IMR-90 (cell line): Measurements from ENCODE around the gene SF3B2. TPM values are rescaled to one million over a fixed set of nuclear protein-coding genes. Genes with fewer than 3 reads are reported as not detected.

Source experiments
- ATAC-seq: fragments of 200-7000 bp; cut with Tn5 transposase; 2 replicates; pipeline ENCODE4 v1.9.1; 2020; ENCODE audit warnings: low read depth, mild to moderate bottlenecking, moderate library complexity
- BruUV-seq: library from RNA; stranded (reverse); fragments of 400-500 nt; replicated peaks from 2 replicates; lab custom pipeline; 2021; lab: Mats Ljungman, UMichigan
- CTCF ChIA-PET: fragments of 300-600 bp; formaldehyde crosslinking; extraction: SDS; loops from one replicate; lab custom pipeline; 2021; ENCODE audit warnings: antibody characterized with exemption; lab: Yijun Ruan, JAX
- POLR2A ChIA-PET: fragments of 300-600 bp; sonication (Branson Sonifier 250); formaldehyde crosslinking; loops from one replicate; lab custom pipeline; 2022; ENCODE audit warnings: antibody characterized with exemption; ENCODE audit not compliant: unreplicated experiment; lab: Charles Lee
- DNase-seq: peaks from one replicate; pipeline ENCODE4 v3.0.0; 2013
- H2AFZ ChIP-seq: replicated peaks from 2 replicates; pipeline ENCODE3; 2013; ENCODE audit warnings: low read length, mild to moderate bottlenecking; ENCODE audit not compliant: poor library complexity
- H2AK5ac ChIP-seq: 2 replicates; pipeline ENCODE4 v1.6.1; 2013; ENCODE audit warnings: low read depth, low read length, inconsistent platforms
- H2AK9ac ChIP-seq: replicated peaks from 2 replicates; pipeline ENCODE3; 2013; ENCODE audit warnings: mild to moderate bottlenecking, low read depth, low read length, moderate library complexity; ENCODE audit not compliant: poor library complexity
- H2BK120ac ChIP-seq: 2 replicates; pipeline ENCODE4 v1.6.1; 2013; ENCODE audit warnings: low read depth, low read length, inconsistent platforms
- H2BK15ac ChIP-seq: 3 replicates; pipeline ENCODE4 v1.6.1; 2013; ENCODE audit warnings: low read depth, low read length, inconsistent platforms
- H2BK20ac ChIP-seq: 2 replicates; pipeline ENCODE4 v1.6.1; 2013; ENCODE audit warnings: low read depth, mild to moderate bottlenecking, inconsistent platforms, low read length, moderate library complexity
- H2BK5ac ChIP-seq: 2 replicates; pipeline ENCODE4 v1.6.1; 2013; ENCODE audit warnings: mild to moderate bottlenecking, low read depth, low read length, inconsistent platforms; ENCODE audit not compliant: poor library complexity, severe bottlenecking
- H3K14ac ChIP-seq: replicated peaks from 2 replicates; pipeline ENCODE4 v1.6.1; 2013; ENCODE audit warnings: low read depth, low read length, inconsistent platforms
- H3K18ac ChIP-seq: 2 replicates; pipeline ENCODE4 v1.6.1; 2013; ENCODE audit warnings: low read depth, low read length, control low read depth
- H3K23ac ChIP-seq: 2 replicates; pipeline ENCODE4 v1.6.1; 2013; ENCODE audit warnings: low read depth, low read length, inconsistent platforms
- H3K27ac ChIP-seq: 2 replicates; pipeline ENCODE4 v1.5.1; 2013; ENCODE audit warnings: mild to moderate bottlenecking, control low read depth, low read length; ENCODE audit not compliant: insufficient read depth
- H3K27me3 ChIP-seq: 2 replicates; pipeline ENCODE4 v1.6.1; 2013; ENCODE audit warnings: low read length; ENCODE audit not compliant: control insufficient read depth, insufficient read depth
- H3K36me3 ChIP-seq: 2 replicates; pipeline ENCODE4 v1.6.1; 2013; ENCODE audit warnings: low read length, mixed read lengths; ENCODE audit not compliant: control insufficient read depth, insufficient read depth
- H3K4ac ChIP-seq: 2 replicates; pipeline ENCODE4 v1.6.1; 2013; ENCODE audit warnings: low read depth, low read length, inconsistent platforms
- H3K4me1 ChIP-seq: 2 replicates; pipeline ENCODE4 v1.6.1; 2013; ENCODE audit warnings: low read length, mixed read lengths; ENCODE audit not compliant: control insufficient read depth, insufficient read depth
- H3K4me2 ChIP-seq: 2 replicates; pipeline ENCODE4 v1.6.1; 2013; ENCODE audit warnings: low read depth, mild to moderate bottlenecking, control low read depth, low read length, moderate library complexity
- H3K4me3 ChIP-seq: 2 replicates; pipeline ENCODE4 v1.5.1; 2013; ENCODE audit warnings: low read depth, mild to moderate bottlenecking, control low read depth, low read length, moderate library complexity; ENCODE audit not compliant: insufficient read depth
- H3K56ac ChIP-seq: 2 replicates; pipeline ENCODE4 v1.6.1; 2013; ENCODE audit warnings: low read length, inconsistent platforms; ENCODE audit not compliant: insufficient read depth; ENCODE audit errors: extremely low read depth
- H3K79me1 ChIP-seq, 2 experiments: 2 replicates each; pipeline ENCODE4 v1.6.1; 2013; ENCODE audit warnings: low read length in 2 of 2, inconsistent platforms in 1 of 2, low read depth in 1 of 2
- H3K9ac ChIP-seq: 2 replicates; pipeline ENCODE4 v1.6.1; 2013; ENCODE audit warnings: low read depth, low read length, control low read depth
- H3K9me1 ChIP-seq: 2 replicates; pipeline ENCODE4 v1.6.1; 2013; ENCODE audit warnings: low read length, inconsistent platforms; ENCODE audit not compliant: insufficient read depth
- H3K9me3 ChIP-seq: 2 replicates; pipeline ENCODE4 v1.6.1; 2013; ENCODE audit warnings: low read length; ENCODE audit not compliant: control insufficient read depth, insufficient read depth
- H4K20me1 ChIP-seq: 2 replicates; pipeline ENCODE4 v1.6.1; 2013; ENCODE audit warnings: low read length, inconsistent platforms; ENCODE audit not compliant: insufficient read depth
- H4K5ac ChIP-seq: 2 replicates; pipeline ENCODE4 v1.6.1; 2013; ENCODE audit warnings: mild to moderate bottlenecking, low read depth, low read length, control low read depth
- H4K8ac ChIP-seq, 2 experiments: 2 replicates each; pipeline ENCODE4 v1.6.1; 2013; ENCODE audit warnings: low read depth in 2 of 2, low read length in 2 of 2, control low read depth in 1 of 2, inconsistent platforms in 1 of 2
- H4K91ac ChIP-seq: 2 replicates; pipeline ENCODE4 v1.6.1; 2013; ENCODE audit warnings: low read depth, low read length, inconsistent platforms; ENCODE audit not compliant: insufficient read depth
- FOS ChIP-seq: fragments of 150-350 bp; IDR thresholded peaks from 2 replicates; pipeline ENCODE4 v1.6.1; 2016; ENCODE audit warnings: low read depth, low read length
- MAZ ChIP-seq: IDR thresholded peaks from 2 replicates; pipeline ENCODE4 v1.6.1; 2012; ENCODE audit warnings: low read depth, mild to moderate bottlenecking, low read length, improper control_type of control experiment, moderate library complexity, borderline replicate concordance
- MXI1 ChIP-seq: IDR thresholded peaks from 2 replicates; pipeline ENCODE4 v1.6.1; 2012; ENCODE audit warnings: low read depth, mild to moderate bottlenecking, low read length, moderate library complexity, borderline replicate concordance
- NFE2L2 ChIP-seq: fragments of 150-350 bp; IDR thresholded peaks from 2 replicates; pipeline ENCODE4 v1.6.1; 2016; ENCODE audit warnings: low read depth, mild to moderate bottlenecking, low read length
- POLR2A ChIP-seq: IDR thresholded peaks from 2 replicates; pipeline ENCODE4 v1.6.1; 2012; ENCODE audit warnings: mild to moderate bottlenecking, low read depth, low read length
- RAD21 ChIP-seq: IDR thresholded peaks from 2 replicates; pipeline ENCODE4 v1.6.1; 2012; ENCODE audit warnings: low read length, improper control_type of control experiment
- RFX5 ChIP-seq: IDR thresholded peaks from 2 replicates; pipeline ENCODE4 v1.8.0; 2012; ENCODE audit warnings: low read depth, mild to moderate bottlenecking, low read length, moderate library complexity
- SMC3 ChIP-seq: fragments of 150-350 bp; IDR thresholded peaks from 2 replicates; pipeline ENCODE4 v1.6.1; 2016; ENCODE audit warnings: low read depth, mild to moderate bottlenecking, antibody characterized with exemption, low read length, moderate library complexity
- WGBS, 2 experiments: methylation state at CpG; one replicate each; pipeline versions ENCODE4 v1.1.5 to v1.1.7; 2013; ENCODE audit warnings: missing lambda C conversion rate in 2 of 2; ENCODE audit not compliant: insufficient read length in 1 of 2; ENCODE audit errors: extremely low coverage in 2 of 2; 5-methylcytosine and 5-hydroxymethylcytosine counted together
- dilution Hi-C: fragments of 300-500 bp; cut with HindIII; formaldehyde crosslinking; loops from one replicate; pipeline ENCODE4 v1.14.3; 2018; ENCODE audit warnings: low sequenced_read_pairs; ENCODE audit not compliant: unreplicated experiment
- in situ Hi-C: fragments of 300-500 bp; cut with MboI; formaldehyde crosslinking; loops from 3 replicates; pipeline ENCODE4 v1.14.3; 2019; ENCODE audit warnings: low sequenced_read_pairs, inconsistent platforms, mixed read lengths
- intact Hi-C: fragments of 100-400 bp; cut with micrococcal nuclease; formaldehyde crosslinking; loops from 2 replicates; pipeline ENCODE4 v1.10.0; 2022
- polyA plus RNA-seq, 3 experiments: library from polyadenylated mRNA; depleted of rRNA; stranded (reverse); fragments of >200 nt; gene quantifications; 2 replicates each; pipeline ENCODE4 v1.2.3, GENCODE V29; 2012; ENCODE audit warnings: low replicate concordance in 1 of 3
- total RNA-seq: library from RNA; depleted of rRNA; stranded (reverse); fragments of >200 nt; gene quantifications from 2 replicates; pipeline ENCODE4 v1.2.3, GENCODE V29; 2012

The SF3B2 gene
- total and polyA plus RNA-seq, 2 of the 4 experiments (the other 2 are of a cell fraction) = 120 to 122 TPM

DNA sequence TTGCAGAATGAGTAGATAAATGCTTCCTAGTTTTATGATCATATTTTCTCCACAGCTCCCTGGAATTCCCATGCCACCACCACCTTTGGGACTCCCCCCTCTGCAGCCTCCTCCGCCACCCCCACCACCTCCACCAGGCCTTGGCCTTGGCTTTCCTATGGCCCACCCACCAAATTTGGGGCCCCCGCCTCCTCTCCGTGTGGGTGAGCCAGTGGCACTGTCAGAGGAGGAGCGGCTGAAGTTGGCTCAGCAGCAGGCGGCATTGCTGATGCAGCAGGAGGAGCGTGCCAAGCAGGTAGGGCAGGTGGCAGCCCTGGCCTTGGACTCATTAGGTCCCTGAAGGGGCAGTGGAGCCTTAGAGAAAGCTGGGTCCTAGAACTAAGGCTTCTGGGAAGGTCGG, 2.9 kb downstream of the SF3B2 start:
- intact Hi-C loops = no loop called here
- ChIA-PET POLR2A (interaction anchor here (0.6 kb wide), 1 partner anchor 24 kb away, joined by 5 read pairs; no protein-coding TSS in a partner anchor), CTCF (interaction anchor here (1.2 kb wide), 1 partner anchor 14 kb away, joined by 3 read pairs; no protein-coding TSS in a partner anchor)
- Histone ChIP-seq H3K4me1 (peaks cover 8% of the 10 kb centered on the region), H3K9me3 (no peaks in the 10 kb centered on the region), H4K8ac (no peak overlapping the region), H3K56ac (no peak overlapping the region), H3K14ac (no peak overlapping the region), H3K4ac (no peak overlapping the region), H3K9ac (no peak overlapping the region), H3K36me3 (peaks cover 43% of the 10 kb centered on the region), H3K23ac (no peak overlapping the region), H2BK5ac (no peak overlapping the region), H3K27ac (no peak overlapping the region), H3K18ac (no peak overlapping the region), H2AK5ac (no peak overlapping the region), H4K91ac (no peak overlapping the region), H2BK120ac (no peak overlapping the region), H4K20me1 (peaks cover 14% of the 10 kb centered on the region; the same call in 1 of the 2 replicates), H3K9me1 (0 out of 2 replicates have a peak, but pooled peaks cover 7% of the 10 kb centered on the region), H2AK9ac (no peak overlapping the region), H2AFZ (no peak overlapping the region), H3K79me1 (peaks cover 30 to 52% of the 10 kb centered on the region in 2 experiments), H2BK20ac (no peak overlapping the region), H3K27me3 (no peaks in the 10 kb centered on the region), H3K4me3 (no peak overlapping the region), H4K5ac (no peak overlapping the region), H2BK15ac (no peak overlapping the region), H3K4me2 (no peak overlapping the region)
- no peak for ATAC-seq
- in situ Hi-C loops = no loop called here
- no peak for TF ChIP-seq SMC3
- TF ChIP-seq NFE2L2 = no peak
- no peak for TF ChIP-seq FOS
- no peak for TF ChIP-seq MXI1
- TF ChIP-seq POLR2A = no peak
- no peak for TF ChIP-seq RFX5
- TF ChIP-seq MAZ = no peak
- no peak for TF ChIP-seq RAD21
- no TSS peak for BruUV-seq
- no peak for DNase-seq
- dilution Hi-C loops = no loop called here
- 99% methylated on average over 7 of the region's 7 CpGs; no CpG with 5 or more reads in 1 of the 2 experiments for WGBS, 2 experiments
